Measurements from ENCODE around the gene SERGEF. TPM values are rescaled to one million over a fixed set of nuclear protein-coding genes. Genes with fewer than 3 reads are reported as not detected.

The SERGEF gene
- 15.9 TPM for polyA plus RNA-seq (2013, experiment 1 of 2)
- polyA plus RNA-seq (2013, experiment 2 of 2): 27.8 TPM

DNA sequence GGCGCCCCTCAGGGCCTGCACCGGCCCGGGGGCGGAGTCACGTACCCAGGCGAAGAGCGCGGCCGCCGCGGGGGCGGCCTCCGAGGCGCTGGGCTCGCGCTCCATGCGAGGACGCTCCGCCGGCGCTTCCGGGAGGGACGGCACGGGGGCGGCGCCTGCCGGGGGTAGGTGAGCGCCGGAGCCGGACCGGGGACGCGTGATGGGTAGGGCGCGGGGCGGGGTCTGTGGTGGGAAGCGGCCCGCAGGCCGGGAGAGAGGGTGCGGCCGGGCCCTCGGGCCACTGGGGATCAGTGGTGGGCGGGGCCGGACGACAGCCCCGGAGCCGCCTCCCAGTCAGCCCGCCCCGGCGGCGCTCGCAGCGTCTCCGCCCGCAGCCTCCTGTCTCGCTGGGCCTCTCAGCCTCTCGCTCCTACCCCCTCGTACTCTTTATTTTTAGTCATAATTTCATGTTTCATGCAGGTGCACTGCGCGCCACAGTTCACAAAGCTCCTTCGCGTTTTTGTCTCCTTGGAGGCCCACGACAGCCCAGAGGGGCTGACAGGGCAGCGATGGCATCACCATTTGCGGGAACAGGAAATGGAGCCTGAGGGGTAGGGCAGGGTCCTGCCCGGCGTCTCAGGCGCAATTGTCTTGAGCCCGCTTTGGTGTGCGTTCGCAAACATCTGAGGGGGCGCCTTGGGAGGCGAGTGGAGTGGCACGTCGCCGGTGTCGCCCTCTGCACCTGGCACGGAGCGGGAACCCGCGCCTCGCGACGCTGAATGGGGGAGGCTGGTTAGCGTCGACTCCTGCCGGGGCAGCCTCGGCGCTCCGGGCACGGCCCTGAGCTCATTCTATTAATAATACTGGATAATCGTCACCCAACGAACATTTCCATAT, at the start of gene SERGEF:
SERGEF (minus strand) TSS at position 142 of the 876 bp plus-strand sequence; CDS start at position 105, 37 bp downstream.
- Histone ChIP-seq H3K9me3 (ENCODE audit: insufficient read depth, low read depth, low read length) (no peaks in the 10 kb centered on the region), H3K4me3 (ENCODE audit: low read length) (peak within 1 kb of the TSS; percentile 81), H3K9ac (ENCODE audit: low read depth, low read length) (peak within 1 kb of the TSS; percentile 54), H3K27ac (ENCODE audit: low read depth, low read length) (peak within 1 kb of the TSS; percentile 35; the same call in 1 of the 2 replicates), H3K36me3 (ENCODE audit: insufficient read depth, low read length) (no peaks in the 10 kb centered on the region), H3K4me1 (ENCODE audit: insufficient read depth, low read length) (peaks cover 5% of the 10 kb centered on the region; the same call in 1 of the 2 replicates), H3K27me3 (ENCODE audit: insufficient read depth, low read length) (peaks cover 37% of the 10 kb centered on the region)
- WGBS: under 1% methylated on average over 91 of the region's 93 CpGs

DNA sequence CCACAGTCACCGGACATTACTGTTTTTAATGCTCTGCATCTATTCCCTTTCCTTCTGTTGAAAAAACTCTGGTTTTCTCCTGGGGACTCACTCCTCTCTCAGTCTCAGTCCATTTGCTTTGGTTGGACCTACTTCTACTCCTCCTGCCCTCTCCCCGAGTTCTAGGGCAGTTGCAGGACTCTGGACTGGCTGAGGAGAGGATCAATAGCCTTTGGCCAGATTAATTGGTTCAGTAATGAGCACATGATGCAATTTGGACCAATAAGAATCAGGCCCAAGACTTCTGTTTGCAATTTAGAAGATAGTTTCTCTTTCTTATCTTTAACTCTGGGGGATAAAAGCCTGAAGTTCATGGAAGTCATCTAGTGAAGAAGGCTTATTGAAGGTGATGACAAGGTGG, 48.5 kb upstream of the SERGEF start:
- H3K4me1 ChIP-seq (ENCODE audit: insufficient read depth, low read length): no peaks in the 10 kb centered on the region
- no peak overlapping the region for H3K4me3 ChIP-seq (ENCODE audit: low read length)
- H3K9me3 ChIP-seq (ENCODE audit: insufficient read depth, low read depth, low read length): no peaks in the 10 kb centered on the region
- no peaks in the 10 kb centered on the region for H3K27me3 ChIP-seq (ENCODE audit: insufficient read depth, low read length)
- no peak overlapping the region for H3K27ac ChIP-seq (ENCODE audit: low read depth, low read length)
- WGBS: 94% methylated on average over 2 of the region's 2 CpGs
- H3K9ac ChIP-seq (ENCODE audit: low read depth, low read length): no peak overlapping the region
- H3K36me3 ChIP-seq (ENCODE audit: insufficient read depth, low read length): no peaks in the 10 kb centered on the region

DNA sequence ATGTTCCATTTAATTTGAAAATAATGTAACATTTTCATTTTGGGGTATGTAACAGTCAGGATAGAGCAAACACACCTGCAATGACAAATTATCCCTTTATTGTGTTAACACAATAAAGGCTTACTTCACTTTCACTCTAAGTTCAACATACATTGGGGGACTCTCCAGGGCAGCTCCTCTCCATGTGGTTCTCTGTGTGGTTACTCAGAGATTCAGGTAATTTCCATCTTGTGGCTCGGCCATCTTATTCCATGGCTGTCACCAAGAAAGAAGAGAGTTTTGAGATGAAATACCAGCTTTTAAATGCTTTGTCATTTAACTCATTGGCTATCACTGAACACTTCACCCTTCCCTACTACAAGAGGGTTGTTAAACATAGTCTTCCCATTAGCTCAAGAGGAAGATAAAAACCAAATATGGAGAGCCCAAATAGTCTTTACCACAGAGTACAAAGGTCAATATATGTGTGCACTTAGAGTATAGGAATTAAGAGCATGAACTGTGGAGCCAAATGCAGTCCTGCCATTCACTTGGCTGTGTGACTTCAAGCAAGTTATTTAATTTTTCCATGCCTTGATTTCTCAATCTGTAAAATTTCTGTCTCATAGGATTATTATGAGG, 43.8 kb upstream of the SERGEF start:
- Histone ChIP-seq H3K27me3 (ENCODE audit: insufficient read depth, low read length) (no peaks in the 10 kb centered on the region), H3K9ac (ENCODE audit: low read depth, low read length) (no peak overlapping the region), H3K36me3 (ENCODE audit: insufficient read depth, low read length) (no peaks in the 10 kb centered on the region), H3K4me1 (ENCODE audit: insufficient read depth, low read length) (no peaks in the 10 kb centered on the region), H3K4me3 (ENCODE audit: low read length) (no peak overlapping the region), H3K9me3 (ENCODE audit: insufficient read depth, low read depth, low read length) (no peaks in the 10 kb centered on the region), H3K27ac (ENCODE audit: low read depth, low read length) (no peak overlapping the region)
- 88% methylated on average over 1 of the region's 1 CpG for WGBS

DNA sequence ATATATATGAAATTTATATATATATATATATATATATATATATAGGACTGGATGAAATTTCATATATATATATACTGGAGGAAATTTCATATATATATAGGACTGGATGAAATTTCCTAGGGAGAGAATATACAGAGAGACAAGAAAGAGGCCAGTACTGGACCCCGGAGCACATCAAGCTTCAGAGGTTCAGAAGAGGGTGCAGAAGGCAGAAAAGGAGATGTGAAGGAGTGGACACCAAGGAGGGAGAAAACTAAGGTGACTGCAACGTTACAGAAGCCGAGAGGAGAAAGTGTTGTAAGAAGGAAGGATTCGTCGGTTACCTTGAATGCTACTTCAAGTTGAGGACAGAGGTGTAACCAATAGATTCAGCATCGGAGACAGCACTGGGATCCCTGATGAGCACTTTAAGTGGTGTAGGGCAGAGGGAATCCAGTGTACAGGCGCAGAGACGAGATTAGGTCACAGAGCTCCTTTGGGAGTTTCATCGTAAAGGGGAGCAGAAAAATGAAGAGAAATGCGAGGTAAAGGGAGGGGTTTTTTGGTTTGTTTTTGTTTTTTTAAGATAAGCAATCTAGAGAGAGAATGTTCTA, 41.8 kb upstream of the SERGEF start:
- Histone ChIP-seq H3K36me3 (ENCODE audit: insufficient read depth, low read length) (no peaks in the 10 kb centered on the region), H3K4me1 (ENCODE audit: insufficient read depth, low read length) (no peaks in the 10 kb centered on the region), H3K9me3 (ENCODE audit: insufficient read depth, low read depth, low read length) (no peaks in the 10 kb centered on the region), H3K9ac (ENCODE audit: low read depth, low read length) (no peak overlapping the region), H3K27me3 (ENCODE audit: insufficient read depth, low read length) (no peaks in the 10 kb centered on the region), H3K27ac (ENCODE audit: low read depth, low read length) (no peak overlapping the region), H3K4me3 (ENCODE audit: low read length) (no peak overlapping the region)
- WGBS: 90% methylated on average over 10 of the region's 10 CpGs

DNA sequence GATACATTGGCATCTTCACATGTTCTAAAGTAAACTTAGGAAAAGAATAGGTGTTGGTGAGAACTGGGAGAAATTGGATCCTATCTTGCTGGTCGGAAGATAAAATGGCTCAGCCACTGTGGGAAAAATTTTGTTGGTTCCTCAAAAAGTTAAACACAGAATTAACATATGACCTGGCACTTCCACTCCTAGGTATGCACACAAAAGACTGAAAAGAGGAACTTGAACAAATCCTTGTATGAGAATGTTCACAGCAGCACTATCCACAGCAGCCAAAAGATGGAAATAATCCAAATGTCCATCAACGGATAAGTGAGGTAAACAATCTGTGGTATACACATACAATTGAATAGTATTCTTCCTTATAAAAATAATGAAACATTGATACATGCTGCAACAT, 38.0 kb upstream of the SERGEF start:
- peaks cover 21% of the 10 kb centered on the region for H3K27me3 ChIP-seq (ENCODE audit: insufficient read depth, low read length)
- H3K4me3 ChIP-seq (ENCODE audit: low read length): no peak overlapping the region
- no peaks in the 10 kb centered on the region for H3K36me3 ChIP-seq (ENCODE audit: insufficient read depth, low read length)
- H3K4me1 ChIP-seq (ENCODE audit: insufficient read depth, low read length): no peaks in the 10 kb centered on the region
- H3K9ac ChIP-seq (ENCODE audit: low read depth, low read length): no peak overlapping the region
- no peak overlapping the region for H3K27ac ChIP-seq (ENCODE audit: low read depth, low read length)
- H3K9me3 ChIP-seq (ENCODE audit: insufficient read depth, low read depth, low read length): no peaks in the 10 kb centered on the region
- WGBS: 100% methylated on average over 1 of the region's 2 CpGs

DNA sequence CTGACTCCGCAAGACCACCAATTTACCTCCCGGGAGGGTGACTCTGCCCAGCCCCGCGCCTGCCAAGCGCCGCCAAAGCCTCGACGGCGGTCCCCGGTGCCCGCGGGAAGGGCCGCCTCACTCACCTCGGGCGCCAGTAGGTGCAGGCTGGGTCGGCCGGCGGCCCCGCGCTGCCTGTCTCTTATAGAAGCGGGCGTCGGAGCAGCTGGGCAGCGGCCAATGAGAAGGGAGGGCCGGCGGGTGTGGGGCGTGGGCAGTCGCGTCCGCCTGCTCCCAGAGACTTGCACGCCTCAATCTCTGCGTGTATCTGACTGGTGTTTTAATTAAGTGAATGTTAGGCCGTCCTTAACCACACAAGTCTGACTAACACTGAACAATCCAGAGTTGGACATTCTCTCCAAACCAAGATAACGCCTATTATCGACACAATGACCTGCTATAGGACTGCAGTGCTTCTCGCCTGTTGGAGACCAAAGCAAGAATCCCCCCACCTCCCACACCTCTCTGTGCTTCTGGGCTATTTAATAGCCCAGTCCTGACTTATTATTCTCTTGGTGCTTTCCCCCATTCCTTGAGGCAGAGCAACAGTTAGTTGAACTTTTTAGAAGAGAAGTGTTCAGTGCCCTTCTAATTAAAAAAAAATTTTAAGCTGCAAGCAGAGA, 33.4 kb upstream of the SERGEF start, which contains the start of gene TPH1:
TPH1 (minus strand) TSS at position 154 of the 662 bp plus-strand sequence. CDS start 5,507 bp downstream, outside the sequence.
- Histone ChIP-seq H3K4me1 (ENCODE audit: insufficient read depth, low read length) (no peaks in the 10 kb centered on the region), H3K36me3 (ENCODE audit: insufficient read depth, low read length) (no peaks in the 10 kb centered on the region), H3K9me3 (ENCODE audit: insufficient read depth, low read depth, low read length) (no peaks in the 10 kb centered on the region), H3K27me3 (ENCODE audit: insufficient read depth, low read length) (peaks cover 50% of the 10 kb centered on the region), H3K9ac (ENCODE audit: low read depth, low read length) (no peak within 1 kb of the TSS), H3K27ac (ENCODE audit: low read depth, low read length) (no peak within 1 kb of the TSS), H3K4me3 (ENCODE audit: low read length) (peak within 1 kb of the TSS; percentile 41)
- WGBS: 9% methylated on average over 35 of the region's 36 CpGs

DNA sequence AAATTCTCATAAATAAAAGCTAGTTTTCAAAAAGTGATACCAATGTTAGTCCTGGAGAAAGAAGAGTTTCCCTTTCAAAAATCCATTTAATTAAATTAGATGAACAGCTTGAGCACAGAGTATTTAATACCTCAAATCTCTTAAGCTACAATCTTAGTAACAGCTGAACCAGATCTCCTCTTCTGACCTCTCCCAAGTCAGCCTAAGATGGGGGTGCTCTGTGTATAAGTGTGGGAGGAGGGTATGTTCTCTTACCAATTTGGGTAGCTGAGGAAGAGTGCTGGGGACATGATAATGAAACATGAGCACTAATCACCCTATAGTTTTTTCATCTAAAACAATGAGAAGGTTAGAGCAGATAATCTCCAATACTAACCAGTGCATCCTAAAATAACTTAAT, 23.6 kb upstream of the SERGEF start:
- Histone ChIP-seq H3K27me3 (ENCODE audit: insufficient read depth, low read length) (no peaks in the 10 kb centered on the region), H3K4me1 (ENCODE audit: insufficient read depth, low read length) (no peaks in the 10 kb centered on the region), H3K36me3 (ENCODE audit: insufficient read depth, low read length) (no peaks in the 10 kb centered on the region), H3K9ac (ENCODE audit: low read depth, low read length) (no peak overlapping the region), H3K9me3 (ENCODE audit: insufficient read depth, low read depth, low read length) (no peaks in the 10 kb centered on the region), H3K27ac (ENCODE audit: low read depth, low read length) (no peak overlapping the region), H3K4me3 (ENCODE audit: low read length) (no peak overlapping the region)

DNA sequence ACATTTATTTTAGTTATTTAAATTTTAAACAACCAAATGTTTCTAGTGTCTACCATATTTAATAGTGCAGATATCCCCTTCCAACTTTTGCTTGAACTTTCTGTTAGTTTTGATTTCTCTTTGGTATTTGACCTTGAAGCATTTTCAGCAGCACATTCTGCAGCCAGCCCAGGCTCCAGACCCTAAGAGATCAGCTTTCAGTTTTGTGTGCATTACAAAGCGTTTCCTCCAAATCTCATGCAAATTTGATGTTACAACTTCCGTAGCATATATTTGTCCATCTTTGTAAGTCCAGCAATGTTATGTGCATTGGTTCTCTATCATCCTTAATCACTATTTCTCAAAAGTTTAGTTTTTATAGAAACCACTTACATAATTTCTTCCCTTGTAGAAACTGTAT, 14.6 kb upstream of the SERGEF start:
- 79% methylated on average over 2 of the region's 2 CpGs for WGBS
- H3K9me3 ChIP-seq (ENCODE audit: insufficient read depth, low read depth, low read length): no peaks in the 10 kb centered on the region
- H3K27me3 ChIP-seq (ENCODE audit: insufficient read depth, low read length): no peaks in the 10 kb centered on the region
- H3K4me1 ChIP-seq (ENCODE audit: insufficient read depth, low read length): no peaks in the 10 kb centered on the region
- no peak overlapping the region for H3K4me3 ChIP-seq (ENCODE audit: low read length)
- H3K9ac ChIP-seq (ENCODE audit: low read depth, low read length): no peak overlapping the region
- no peaks in the 10 kb centered on the region for H3K36me3 ChIP-seq (ENCODE audit: insufficient read depth, low read length)
- no peak overlapping the region for H3K27ac ChIP-seq (ENCODE audit: low read depth, low read length)

DNA sequence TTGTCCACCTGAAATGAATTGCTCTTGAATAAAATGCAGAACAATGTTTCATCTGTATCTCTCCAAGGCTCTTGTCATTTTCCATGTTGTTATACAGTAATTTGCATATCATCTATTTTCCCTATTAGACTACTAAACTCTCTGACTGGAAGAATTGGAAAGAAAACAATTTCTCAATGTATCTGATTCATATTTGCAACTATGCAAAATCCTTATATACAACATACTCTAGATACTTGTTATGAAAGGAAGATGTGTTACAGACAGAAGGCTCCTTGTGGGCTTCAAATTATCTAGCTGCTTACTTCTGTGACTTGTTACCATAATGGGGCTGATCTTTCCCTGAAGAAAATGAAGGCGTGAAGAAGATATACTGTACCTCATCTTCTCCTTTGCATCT, 9.6 kb upstream of the SERGEF start:
- Histone ChIP-seq H3K9me3 (ENCODE audit: insufficient read depth, low read depth, low read length) (no peaks in the 10 kb centered on the region), H3K36me3 (ENCODE audit: insufficient read depth, low read length) (no peaks in the 10 kb centered on the region), H3K4me1 (ENCODE audit: insufficient read depth, low read length) (no peaks in the 10 kb centered on the region), H3K4me3 (ENCODE audit: low read length) (no peak overlapping the region), H3K9ac (ENCODE audit: low read depth, low read length) (no peak overlapping the region), H3K27me3 (ENCODE audit: insufficient read depth, low read length) (no peaks in the 10 kb centered on the region), H3K27ac (ENCODE audit: low read depth, low read length) (no peak overlapping the region)
- no CpG with 5 or more reads among the region's 1 CpG for WGBS

DNA sequence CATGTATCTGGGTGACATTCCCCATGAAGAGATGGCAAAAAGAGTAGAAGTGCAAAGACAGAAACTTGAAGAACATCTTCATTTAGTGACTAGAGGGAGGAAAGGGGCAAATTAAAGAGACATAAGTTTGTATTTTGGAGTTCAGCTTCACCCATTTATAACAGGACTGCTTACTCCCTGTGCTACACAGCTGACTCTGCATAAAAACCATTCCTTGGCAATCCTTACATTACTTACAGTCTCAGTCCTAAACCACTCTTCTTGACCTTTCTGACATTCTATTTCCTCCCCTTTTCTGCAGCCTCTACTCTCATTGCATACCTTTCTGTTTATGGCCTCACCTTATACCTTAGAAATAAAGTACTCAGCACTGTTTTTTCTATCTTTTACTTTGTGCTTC, 6.8 kb upstream of the SERGEF start:
- peaks cover 21% of the 10 kb centered on the region for H3K27me3 ChIP-seq (ENCODE audit: insufficient read depth, low read length)
- no peak overlapping the region for H3K27ac ChIP-seq (ENCODE audit: low read depth, low read length)
- H3K9me3 ChIP-seq (ENCODE audit: insufficient read depth, low read depth, low read length): no peaks in the 10 kb centered on the region
- no peaks in the 10 kb centered on the region for H3K4me1 ChIP-seq (ENCODE audit: insufficient read depth, low read length)
- no peaks in the 10 kb centered on the region for H3K36me3 ChIP-seq (ENCODE audit: insufficient read depth, low read length)
- H3K4me3 ChIP-seq (ENCODE audit: low read length): no peak overlapping the region
- no peak overlapping the region for H3K9ac ChIP-seq (ENCODE audit: low read depth, low read length)

DNA sequence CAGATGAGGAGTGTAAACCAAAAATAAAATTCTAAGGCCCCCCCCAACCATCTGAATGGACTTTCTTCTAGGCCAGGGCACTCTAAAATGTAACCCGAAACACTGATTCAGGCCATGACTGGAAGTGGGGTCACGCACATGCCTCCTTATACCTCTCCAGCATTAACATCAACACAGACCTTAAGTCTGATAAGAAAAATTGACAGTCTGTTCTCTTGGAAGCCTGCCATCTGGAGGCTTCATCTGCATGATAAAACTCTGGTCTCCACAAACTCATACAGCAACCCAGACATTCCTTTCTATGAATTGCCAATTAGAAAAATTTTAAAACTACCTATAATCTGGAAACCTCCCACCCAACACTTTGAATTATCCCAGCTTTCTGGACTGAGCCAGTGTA, 3.9 kb upstream of the SERGEF start:
- Histone ChIP-seq H3K4me1 (ENCODE audit: insufficient read depth, low read length) (peaks cover 3% of the 10 kb centered on the region; the same call in 1 of the 2 replicates), H3K27ac (ENCODE audit: low read depth, low read length) (no peak overlapping the region), H3K9ac (ENCODE audit: low read depth, low read length) (no peak overlapping the region), H3K27me3 (ENCODE audit: insufficient read depth, low read length) (peaks cover 36% of the 10 kb centered on the region), H3K9me3 (ENCODE audit: insufficient read depth, low read depth, low read length) (no peaks in the 10 kb centered on the region), H3K4me3 (ENCODE audit: low read length) (no peak overlapping the region), H3K36me3 (ENCODE audit: insufficient read depth, low read length) (no peaks in the 10 kb centered on the region)
- 88% methylated on average over 2 of the region's 2 CpGs for WGBS

All from HUES64 (cell line).